Activated T-helper 2 cell treated with anti-CD3 and anti-CD28 coated beads, Interferon-gamma antibody, Interleukin-2, Interleukin-4, amounts not matched to agents 10 μg/mL and 5 μg/mL and 100 μg/mL, durations not matched to agents 14 hours and 24 hours and 36 hours (primary cell): ENCODE measurements around the gene SLCO1C1. TPM values are rescaled to one million over a fixed set of nuclear protein-coding genes. Genes with fewer than 3 reads are reported as not detected.

Experiments
- total RNA-seq: library from RNA; stranded (reverse); gene quantifications from 2 replicates; pipeline ENCODE4 v1.2.3, GENCODE V29; 2022

The SLCO1C1 gene
- total RNA-seq, 1 donor from 2014 or later = not detected

Other genes starting within 250 kb of the SLCO1C1 start
- gene SLCO1B3, start 115.4 kb downstream of the SLCO1C1 start, total RNA-seq = not detected in 2 replicates